ENCODE data around the gene F2R. TPM values are rescaled to one million over a fixed set of nuclear protein-coding genes. Genes with fewer than 3 reads are reported as not detected.

Gene F2R
- total and polyA plus RNA-seq, 2 of the 13 experiments (the other 11 are each of a cell fraction or from before 2014, with no cell fraction given) = 8.3 to 12.3 TPM

DNA sequence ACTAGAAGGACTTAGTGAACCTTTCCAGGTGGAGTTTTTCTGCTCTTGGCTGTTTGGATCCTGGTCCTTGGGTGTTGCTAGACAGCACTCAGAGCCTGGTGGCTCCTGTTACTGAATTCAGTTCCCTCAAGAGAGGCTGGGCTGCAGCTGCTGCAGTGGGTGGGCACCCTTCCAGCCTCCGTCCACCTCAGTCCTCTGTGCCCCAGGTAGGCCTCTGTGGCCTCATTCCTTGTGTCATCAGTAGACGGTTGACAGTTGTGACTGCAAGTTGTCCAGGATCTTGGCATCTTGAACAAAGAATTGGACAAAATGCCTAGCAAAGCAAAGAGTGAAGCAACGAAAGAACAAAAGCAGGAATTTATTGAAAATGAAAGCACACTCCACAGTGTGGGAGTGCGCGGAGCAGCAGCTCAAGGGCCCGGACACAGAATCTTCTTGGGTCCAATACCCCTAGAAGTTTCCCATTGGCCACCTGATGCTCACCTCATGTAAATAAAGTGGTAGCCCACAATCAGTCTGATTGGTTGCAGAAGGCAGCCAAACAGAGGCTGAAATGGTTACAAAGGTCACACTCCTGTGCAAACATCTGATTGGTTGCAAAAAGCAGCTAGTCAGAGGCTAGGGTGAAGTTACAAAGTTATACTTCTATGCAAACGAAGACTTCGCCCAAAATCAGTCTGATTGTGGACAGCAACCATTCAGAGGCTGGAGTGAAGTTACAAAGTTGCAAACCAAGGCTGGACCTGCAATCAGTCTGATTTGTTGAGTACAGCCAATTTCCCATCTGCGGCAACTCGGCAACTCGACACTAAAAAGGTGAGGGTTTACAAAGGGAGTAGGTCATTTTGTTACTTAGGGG is 40.1 kb downstream of the F2R start (continued):
- TF ChIP-seq ZNF292 (CRISPR knock-in tag; IDR thresholded peaks at IDR 0.05; ENCODE audit: borderline replicate concordance, low read depth) (no peak), NFIB (CRISPR knock-in tag; IDR thresholded peaks at IDR 0.05; ENCODE audit: borderline replicate concordance) (no peak), NFE2L2 (IDR thresholded peaks at IDR 0.05; ENCODE audit: low read length) (no peak), PHF8 (CRISPR knock-in tag; IDR thresholded peaks at IDR 0.05) (peak; percentile 77), SYNCRIP (IDR thresholded peaks at IDR 0.05; ENCODE audit: insufficient read depth, low read depth, low read length) (no peak), NFYC (CRISPR knock-in tag; IDR thresholded peaks at IDR 0.05) (peak; percentile 75), ARNTL (CRISPR knock-in tag; IDR thresholded peaks at IDR 0.05) (no peak), ZNF749 (CRISPR knock-in tag; IDR thresholded peaks at IDR 0.05; ENCODE audit: borderline replicate concordance) (no peak), NR2C2 (CRISPR knock-in tag; IDR thresholded peaks at IDR 0.05; ENCODE audit: borderline replicate concordance) (0 out of 2 replicates have a peak, but pooled peaks have one; percentile 29), ZNF615 (CRISPR knock-in tag; IDR thresholded peaks at IDR 0.05; ENCODE audit: borderline replicate concordance) (0 out of 2 replicates have a peak, but pooled peaks have one; percentile 19), ZNF33A (CRISPR knock-in tag; IDR thresholded peaks at IDR 0.05; ENCODE audit: borderline replicate concordance) (no peak), SMC3 (IDR thresholded peaks at IDR 0.05; ENCODE audit: low read length) (no peak), PHF5A (CRISPR knock-in tag; IDR thresholded peaks at IDR 0.05; ENCODE audit: low read depth, unreplicated experiment) (no peak), ZEB1 (IDR thresholded peaks at IDR 0.05; ENCODE audit: insufficient replicate concordance, low read depth) (no peak), POLR2G (IDR thresholded peaks at IDR 0.05; ENCODE audit: low read depth, low read length) (peak; percentile 75)
- TF ChIP-seq, protein P1, sequence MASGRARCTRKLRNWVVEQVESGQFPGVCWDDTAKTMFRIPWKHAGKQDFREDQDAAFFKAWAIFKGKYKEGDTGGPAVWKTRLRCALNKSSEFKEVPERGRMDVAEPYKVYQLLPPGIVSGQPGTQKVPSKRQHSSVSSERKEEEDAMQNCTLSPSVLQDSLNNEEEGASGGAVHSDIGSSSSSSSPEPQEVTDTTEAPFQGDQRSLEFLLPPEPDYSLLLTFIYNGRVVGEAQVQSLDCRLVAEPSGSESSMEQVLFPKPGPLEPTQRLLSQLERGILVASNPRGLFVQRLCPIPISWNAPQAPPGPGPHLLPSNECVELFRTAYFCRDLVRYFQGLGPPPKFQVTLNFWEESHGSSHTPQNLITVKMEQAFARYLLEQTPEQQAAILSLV (CRISPR knock-in tag; IDR thresholded peaks at IDR 0.05; ENCODE audit: borderline replicate concordance) = no peak
- TF ChIP-seq, protein P2, sequence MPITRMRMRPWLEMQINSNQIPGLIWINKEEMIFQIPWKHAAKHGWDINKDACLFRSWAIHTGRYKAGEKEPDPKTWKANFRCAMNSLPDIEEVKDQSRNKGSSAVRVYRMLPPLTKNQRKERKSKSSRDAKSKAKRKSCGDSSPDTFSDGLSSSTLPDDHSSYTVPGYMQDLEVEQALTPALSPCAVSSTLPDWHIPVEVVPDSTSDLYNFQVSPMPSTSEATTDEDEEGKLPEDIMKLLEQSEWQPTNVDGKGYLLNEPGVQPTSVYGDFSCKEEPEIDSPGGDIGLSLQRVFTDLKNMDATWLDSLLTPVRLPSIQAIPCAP (CRISPR knock-in tag; IDR thresholded peaks at IDR 0.05; ENCODE audit: low read depth) = no peak
- TF ChIP-seq, protein P3, sequence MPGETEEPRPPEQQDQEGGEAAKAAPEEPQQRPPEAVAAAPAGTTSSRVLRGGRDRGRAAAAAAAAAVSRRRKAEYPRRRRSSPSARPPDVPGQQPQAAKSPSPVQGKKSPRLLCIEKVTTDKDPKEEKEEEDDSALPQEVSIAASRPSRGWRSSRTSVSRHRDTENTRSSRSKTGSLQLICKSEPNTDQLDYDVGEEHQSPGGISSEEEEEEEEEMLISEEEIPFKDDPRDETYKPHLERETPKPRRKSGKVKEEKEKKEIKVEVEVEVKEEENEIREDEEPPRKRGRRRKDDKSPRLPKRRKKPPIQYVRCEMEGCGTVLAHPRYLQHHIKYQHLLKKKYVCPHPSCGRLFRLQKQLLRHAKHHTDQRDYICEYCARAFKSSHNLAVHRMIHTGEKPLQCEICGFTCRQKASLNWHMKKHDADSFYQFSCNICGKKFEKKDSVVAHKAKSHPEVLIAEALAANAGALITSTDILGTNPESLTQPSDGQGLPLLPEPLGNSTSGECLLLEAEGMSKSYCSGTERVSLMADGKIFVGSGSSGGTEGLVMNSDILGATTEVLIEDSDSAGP (CRISPR knock-in tag; IDR thresholded peaks at IDR 0.05; ENCODE audit: borderline replicate concordance) = 0 out of 2 replicates have a peak, but pooled peaks have one; percentile 39
- TF ChIP-seq, protein P4, sequence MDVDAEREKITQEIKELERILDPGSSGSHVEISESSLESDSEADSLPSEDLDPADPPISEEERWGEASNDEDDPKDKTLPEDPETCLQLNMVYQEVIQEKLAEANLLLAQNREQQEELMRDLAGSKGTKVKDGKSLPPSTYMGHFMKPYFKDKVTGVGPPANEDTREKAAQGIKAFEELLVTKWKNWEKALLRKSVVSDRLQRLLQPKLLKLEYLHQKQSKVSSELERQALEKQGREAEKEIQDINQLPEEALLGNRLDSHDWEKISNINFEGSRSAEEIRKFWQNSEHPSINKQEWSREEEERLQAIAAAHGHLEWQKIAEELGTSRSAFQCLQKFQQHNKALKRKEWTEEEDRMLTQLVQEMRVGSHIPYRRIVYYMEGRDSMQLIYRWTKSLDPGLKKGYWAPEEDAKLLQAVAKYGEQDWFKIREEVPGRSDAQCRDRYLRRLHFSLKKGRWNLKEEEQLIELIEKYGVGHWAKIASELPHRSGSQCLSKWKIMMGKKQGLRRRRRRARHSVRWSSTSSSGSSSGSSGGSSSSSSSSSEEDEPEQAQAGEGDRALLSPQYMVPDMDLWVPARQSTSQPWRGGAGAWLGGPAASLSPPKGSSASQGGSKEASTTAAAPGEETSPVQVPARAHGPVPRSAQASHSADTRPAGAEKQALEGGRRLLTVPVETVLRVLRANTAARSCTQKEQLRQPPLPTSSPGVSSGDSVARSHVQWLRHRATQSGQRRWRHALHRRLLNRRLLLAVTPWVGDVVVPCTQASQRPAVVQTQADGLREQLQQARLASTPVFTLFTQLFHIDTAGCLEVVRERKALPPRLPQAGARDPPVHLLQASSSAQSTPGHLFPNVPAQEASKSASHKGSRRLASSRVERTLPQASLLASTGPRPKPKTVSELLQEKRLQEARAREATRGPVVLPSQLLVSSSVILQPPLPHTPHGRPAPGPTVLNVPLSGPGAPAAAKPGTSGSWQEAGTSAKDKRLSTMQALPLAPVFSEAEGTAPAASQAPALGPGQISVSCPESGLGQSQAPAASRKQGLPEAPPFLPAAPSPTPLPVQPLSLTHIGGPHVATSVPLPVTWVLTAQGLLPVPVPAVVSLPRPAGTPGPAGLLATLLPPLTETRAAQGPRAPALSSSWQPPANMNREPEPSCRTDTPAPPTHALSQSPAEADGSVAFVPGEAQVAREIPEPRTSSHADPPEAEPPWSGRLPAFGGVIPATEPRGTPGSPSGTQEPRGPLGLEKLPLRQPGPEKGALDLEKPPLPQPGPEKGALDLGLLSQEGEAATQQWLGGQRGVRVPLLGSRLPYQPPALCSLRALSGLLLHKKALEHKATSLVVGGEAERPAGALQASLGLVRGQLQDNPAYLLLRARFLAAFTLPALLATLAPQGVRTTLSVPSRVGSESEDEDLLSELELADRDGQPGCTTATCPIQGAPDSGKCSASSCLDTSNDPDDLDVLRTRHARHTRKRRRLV (CRISPR knock-in tag; IDR thresholded peaks at IDR 0.05) = 0 out of 2 replicates have a peak, but pooled peaks have one; percentile 3
